ENCODE data around the gene ZC3H7A.

ZC3H7A gene

GRCh38 chr16:11742536-11743307 lies 54.3 kb downstream of the ZC3H7A start, which contains the start of gene TXNDC11:
TSS of gene TXNDC11 (minus strand) at chr16:11742857. CDS start at chr16:11742730, 127 bp downstream.
- intact Hi-C loops (cut with DNase I): loop anchor here (2.0 to 5.0 kb wide), 3 partner anchors 54 to 108 kb away; partner anchors contain the start of genes RSL1D1 and ZC3H7A
- peak; percentile 98 to 100 (median 99) for DNase-seq

GRCh38 chr16:11742093-11742535 lies 54.9 kb downstream of the ZC3H7A start:
- DNase-seq: peak in 4 of 10 donors; percentile 13 to 85 (median 52)

GRCh38 chr16:11740567-11740966 lies 56.5 kb downstream of the ZC3H7A start:
- DNase-seq: no peak
- intact Hi-C loops (cut with DNase I): loop anchor here (5.0 kb wide), 1 partner anchor 63 kb away; no protein-coding TSS in a partner anchor

More at GRCh38 chr16:11742093-11742535, 54.9 kb downstream of the ZC3H7A start:
- intact Hi-C loops (cut with DNase I): loop anchor here (2.0 to 5.0 kb wide), 3 partner anchors 55 to 109 kb away; partner anchors contain the start of genes RSL1D1 and ZC3H7A

GRCh38 chr16:11738742-11739544 lies 58.1 kb downstream of the ZC3H7A start:
- intact Hi-C loops (cut with DNase I): no loop called here
- peak in 1 of 10 donors; percentile 20 for DNase-seq

- intact Hi-C loops (cut with DNase I): no loop called here
- peak in 1 of 10 donors; percentile 22 for DNase-seq
Measured at GRCh38 chr16:11737713-11738112, 59.3 kb downstream of the ZC3H7A start.

- intact Hi-C loops (cut with DNase I): no loop called here
- DNase-seq: no peak
Measured at GRCh38 chr16:11736903-11737302, 60.2 kb downstream of the ZC3H7A start.

GRCh38 chr16:11735787-11736186 lies 61.3 kb downstream of the ZC3H7A start:
- no peak for DNase-seq
- intact Hi-C loops (cut with DNase I): no loop called here

GRCh38 chr16:11734653-11735043 lies 62.4 kb downstream of the ZC3H7A start:
- peak in 1 of 10 donors; percentile 10 for DNase-seq
- intact Hi-C loops (cut with DNase I): no loop called here

GRCh38 chr16:11734025-11734652 lies 62.9 kb downstream of the ZC3H7A start:
- peak in 1 of 10 donors; percentile 12 for DNase-seq
- intact Hi-C loops (cut with DNase I): no loop called here

GRCh38 chr16:11731222-11731621 lies 65.8 kb downstream of the ZC3H7A start:
- intact Hi-C loops (cut with DNase I): no loop called here
- no peak for DNase-seq

- intact Hi-C loops (cut with DNase I): no loop called here
Measured at GRCh38 chr16:11729787-11730186, 67.3 kb downstream of the ZC3H7A start.

GRCh38 chr16:11727796-11728543 lies 69.1 kb downstream of the ZC3H7A start:
- DNase-seq: no peak
- intact Hi-C loops (cut with DNase I): no loop called here

More at GRCh38 chr16:11729787-11730186, 67.3 kb downstream of the ZC3H7A start:
- DNase-seq: no peak

GRCh38 chr16:11726008-11726407 lies 71.0 kb downstream of the ZC3H7A start:
- DNase-seq: no peak
- intact Hi-C loops (cut with DNase I): no loop called here

GRCh38 chr16:11725457-11725856 lies 71.6 kb downstream of the ZC3H7A start:
- DNase-seq: no peak

GRCh38 chr16:11722468-11722808 lies 74.6 kb downstream of the ZC3H7A start:
- DNase-seq: no peak
- intact Hi-C loops (cut with DNase I): no loop called here

More at GRCh38 chr16:11725457-11725856, 71.6 kb downstream of the ZC3H7A start:
- intact Hi-C loops (cut with DNase I): no loop called here

GRCh38 chr16:11721781-11722467 lies 75.1 kb downstream of the ZC3H7A start:
- intact Hi-C loops (cut with DNase I): no loop called here
- DNase-seq: peak in 1 of 10 donors; percentile 13

- no peak for DNase-seq
- intact Hi-C loops (cut with DNase I): no loop called here
Measured at GRCh38 chr16:11719762-11720161, 77.3 kb downstream of the ZC3H7A start.

GRCh38 chr16:11719171-11719570 lies 77.9 kb downstream of the ZC3H7A start:
- intact Hi-C loops (cut with DNase I): no loop called here
- DNase-seq: no peak

GRCh38 chr16:11717811-11718210 lies 79.2 kb downstream of the ZC3H7A start:
- intact Hi-C loops (cut with DNase I): no loop called here
- no peak for DNase-seq
